GM23338 (cell line): ENCODE measurements around the gene SYT6. TPM values are rescaled to one million over a fixed set of nuclear protein-coding genes. Genes with fewer than 3 reads are reported as not detected.

Source experiments
- EZH2phosphoT487 ChIP-seq: fragments of 200-600 bp; sonication (generic); IDR thresholded peaks from one replicate; pipeline ENCODE4 v1.8.1; 2018; ENCODE audit warnings: antibody characterized with exemption; ENCODE audit not compliant: unreplicated experiment
- JUNB ChIP-seq: IDR thresholded peaks from one replicate; pipeline ENCODE4 v1.6.1; 2016; ENCODE audit warnings: antibody characterized with exemption; ENCODE audit not compliant: unreplicated experiment
- NANOG ChIP-seq: IDR thresholded peaks from 2 replicates; pipeline ENCODE4 v1.6.1; 2016; ENCODE audit warnings: antibody characterized with exemption, borderline replicate concordance
- ZNF331 ChIP-seq: fragments of 250-450 bp; sonication (Bioruptor Pico); IDR thresholded peaks from 2 replicates; pipeline ENCODE4 v1.5.0; 2020; ENCODE audit warnings: low read depth, mild to moderate bottlenecking, moderate library complexity
- polyA plus RNA-seq: library from polyadenylated mRNA; unstranded; fragments of >200 nt; fragmentation: Nextera tagmentation; extraction: Ambion mirVana; gene quantifications from 2 replicates; pipeline ENCODE4 v1.2.1, GENCODE V29; 2016
- total RNA-seq: library from RNA; depleted of rRNA; stranded (reverse); fragments of >200 nt; shearing (Covaris generic); gene quantifications from 2 replicates; pipeline ENCODE4 v1.2.3, GENCODE V29; 2014
- TF ChIP-seq, protein P1 (sequence below): fragments of 250-450 bp; sonication (Bioruptor Pico); IDR thresholded peaks from 2 replicates; pipeline ENCODE4 v1.5.0; 2020; ENCODE audit warnings: mild to moderate bottlenecking, moderate library complexity
- TF ChIP-seq, protein P2 (sequence below), 2 experiments: fragments of 200-600 bp in 1 of 2; sonication (generic) in 1 of 2; conservative IDR thresholded peaks; 2 replicates each; pipeline versions ENCODE4 v1.5.1 to v1.6.1; 2016 to 2017; ENCODE audit warnings: antibody characterized with exemption in 2 of 2, low read depth in 2 of 2, mild to moderate bottlenecking in 2 of 2, moderate library complexity in 1 of 2
- TF ChIP-seq, protein P3 (sequence below): IDR thresholded peaks from one replicate; pipeline ENCODE4 v1.6.1; 2018; ENCODE audit warnings: antibody characterized with exemption; ENCODE audit not compliant: unreplicated experiment

The SYT6 gene
- total and polyA plus RNA-seq, 2 experiments from 2014 or later = 31.2 to 42.6 TPM

DNA sequence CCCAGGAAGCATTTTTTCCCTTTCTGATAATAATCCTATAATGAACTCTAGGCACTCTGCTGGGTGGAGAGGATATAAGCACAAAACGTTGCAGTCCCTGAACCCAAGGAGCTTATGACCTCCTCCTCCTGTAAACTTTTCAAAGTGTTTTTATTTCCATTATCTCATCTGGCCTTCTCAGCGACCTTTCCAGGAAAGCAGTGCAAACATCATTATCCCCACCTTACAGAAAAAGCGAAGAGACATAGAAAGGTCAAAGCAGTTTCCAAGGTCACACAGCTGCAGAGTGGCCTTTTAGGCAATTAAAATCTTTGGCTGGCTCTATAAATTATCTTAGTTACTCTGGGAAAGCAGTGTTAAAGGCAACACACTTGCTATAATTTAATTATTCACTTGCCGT lies 110.6 kb downstream of the SYT6 start (continued):
- TF ChIP-seq, protein P1, sequence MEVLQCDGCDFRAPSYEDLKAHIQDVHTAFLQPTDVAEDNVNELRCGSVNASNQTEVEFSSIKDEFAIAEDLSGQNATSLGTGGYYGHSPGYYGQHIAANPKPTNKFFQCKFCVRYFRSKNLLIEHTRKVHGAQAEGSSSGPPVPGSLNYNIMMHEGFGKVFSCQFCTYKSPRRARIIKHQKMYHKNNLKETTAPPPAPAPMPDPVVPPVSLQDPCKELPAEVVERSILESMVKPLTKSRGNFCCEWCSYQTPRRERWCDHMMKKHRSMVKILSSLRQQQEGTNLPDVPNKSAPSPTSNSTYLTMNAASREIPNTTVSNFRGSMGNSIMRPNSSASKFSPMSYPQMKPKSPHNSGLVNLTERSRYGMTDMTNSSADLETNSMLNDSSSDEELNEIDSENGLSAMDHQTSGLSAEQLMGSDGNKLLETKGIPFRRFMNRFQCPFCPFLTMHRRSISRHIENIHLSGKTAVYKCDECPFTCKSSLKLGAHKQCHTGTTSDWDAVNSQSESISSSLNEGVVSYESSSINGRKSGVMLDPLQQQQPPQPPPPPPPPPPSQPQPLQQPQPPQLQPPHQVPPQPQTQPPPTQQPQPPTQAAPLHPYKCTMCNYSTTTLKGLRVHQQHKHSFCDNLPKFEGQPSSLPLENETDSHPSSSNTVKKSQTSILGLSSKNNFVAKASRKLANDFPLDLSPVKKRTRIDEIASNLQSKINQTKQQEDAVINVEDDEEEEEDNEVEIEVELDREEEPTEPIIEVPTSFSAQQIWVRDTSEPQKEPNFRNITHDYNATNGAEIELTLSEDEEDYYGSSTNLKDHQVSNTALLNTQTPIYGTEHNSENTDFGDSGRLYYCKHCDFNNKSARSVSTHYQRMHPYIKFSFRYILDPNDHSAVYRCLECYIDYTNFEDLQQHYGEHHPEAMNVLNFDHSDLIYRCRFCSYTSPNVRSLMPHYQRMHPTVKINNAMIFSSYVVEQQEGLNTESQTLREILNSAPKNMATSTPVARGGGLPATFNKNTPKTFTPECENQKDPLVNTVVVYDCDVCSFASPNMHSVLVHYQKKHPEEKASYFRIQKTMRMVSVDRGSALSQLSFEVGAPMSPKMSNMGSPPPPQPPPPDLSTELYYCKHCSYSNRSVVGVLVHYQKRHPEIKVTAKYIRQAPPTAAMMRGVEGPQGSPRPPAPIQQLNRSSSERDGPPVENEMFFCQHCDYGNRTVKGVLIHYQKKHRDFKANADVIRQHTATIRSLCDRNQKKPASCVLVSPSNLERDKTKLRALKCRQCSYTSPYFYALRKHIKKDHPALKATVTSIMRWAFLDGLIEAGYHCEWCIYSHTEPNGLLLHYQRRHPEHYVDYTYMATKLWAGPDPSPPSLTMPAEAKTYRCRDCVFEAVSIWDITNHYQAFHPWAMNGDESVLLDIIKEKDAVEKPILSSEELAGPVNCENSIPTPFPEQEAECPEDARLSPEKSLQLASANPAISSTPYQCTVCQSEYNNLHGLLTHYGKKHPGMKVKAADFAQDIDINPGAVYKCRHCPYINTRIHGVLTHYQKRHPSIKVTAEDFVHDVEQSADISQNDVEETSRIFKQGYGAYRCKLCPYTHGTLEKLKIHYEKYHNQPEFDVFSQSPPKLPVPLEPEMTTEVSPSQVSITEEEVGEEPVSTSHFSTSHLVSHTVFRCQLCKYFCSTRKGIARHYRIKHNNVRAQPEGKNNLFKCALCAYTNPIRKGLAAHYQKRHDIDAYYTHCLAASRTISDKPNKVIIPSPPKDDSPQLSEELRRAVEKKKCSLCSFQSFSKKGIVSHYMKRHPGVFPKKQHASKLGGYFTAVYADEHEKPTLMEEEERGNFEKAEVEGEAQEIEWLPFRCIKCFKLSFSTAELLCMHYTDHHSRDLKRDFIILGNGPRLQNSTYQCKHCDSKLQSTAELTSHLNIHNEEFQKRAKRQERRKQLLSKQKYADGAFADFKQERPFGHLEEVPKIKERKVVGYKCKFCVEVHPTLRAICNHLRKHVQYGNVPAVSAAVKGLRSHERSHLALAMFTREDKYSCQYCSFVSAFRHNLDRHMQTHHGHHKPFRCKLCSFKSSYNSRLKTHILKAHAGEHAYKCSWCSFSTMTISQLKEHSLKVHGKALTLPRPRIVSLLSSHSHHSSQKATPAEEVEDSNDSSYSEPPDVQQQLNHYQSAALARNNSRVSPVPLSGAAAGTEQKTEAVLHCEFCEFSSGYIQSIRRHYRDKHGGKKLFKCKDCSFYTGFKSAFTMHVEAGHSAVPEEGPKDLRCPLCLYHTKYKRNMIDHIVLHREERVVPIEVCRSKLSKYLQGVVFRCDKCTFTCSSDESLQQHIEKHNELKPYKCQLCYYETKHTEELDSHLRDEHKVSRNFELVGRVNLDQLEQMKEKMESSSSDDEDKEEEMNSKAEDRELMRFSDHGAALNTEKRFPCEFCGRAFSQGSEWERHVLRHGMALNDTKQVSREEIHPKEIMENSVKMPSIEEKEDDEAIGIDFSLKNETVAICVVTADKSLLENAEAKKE = no peak
- TF ChIP-seq ZNF331 (CRISPR knock-in tag) (no peak), EZH2phosphoT487 (no peak), NANOG (no peak), JUNB (no peak)
- TF ChIP-seq, protein P2, sequence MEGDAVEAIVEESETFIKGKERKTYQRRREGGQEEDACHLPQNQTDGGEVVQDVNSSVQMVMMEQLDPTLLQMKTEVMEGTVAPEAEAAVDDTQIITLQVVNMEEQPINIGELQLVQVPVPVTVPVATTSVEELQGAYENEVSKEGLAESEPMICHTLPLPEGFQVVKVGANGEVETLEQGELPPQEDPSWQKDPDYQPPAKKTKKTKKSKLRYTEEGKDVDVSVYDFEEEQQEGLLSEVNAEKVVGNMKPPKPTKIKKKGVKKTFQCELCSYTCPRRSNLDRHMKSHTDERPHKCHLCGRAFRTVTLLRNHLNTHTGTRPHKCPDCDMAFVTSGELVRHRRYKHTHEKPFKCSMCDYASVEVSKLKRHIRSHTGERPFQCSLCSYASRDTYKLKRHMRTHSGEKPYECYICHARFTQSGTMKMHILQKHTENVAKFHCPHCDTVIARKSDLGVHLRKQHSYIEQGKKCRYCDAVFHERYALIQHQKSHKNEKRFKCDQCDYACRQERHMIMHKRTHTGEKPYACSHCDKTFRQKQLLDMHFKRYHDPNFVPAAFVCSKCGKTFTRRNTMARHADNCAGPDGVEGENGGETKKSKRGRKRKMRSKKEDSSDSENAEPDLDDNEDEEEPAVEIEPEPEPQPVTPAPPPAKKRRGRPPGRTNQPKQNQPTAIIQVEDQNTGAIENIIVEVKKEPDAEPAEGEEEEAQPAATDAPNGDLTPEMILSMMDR (conservative IDR thresholded peaks at IDR 0.05; ENCODE audit: low read depth in 2 of 2) = no peak
- TF ChIP-seq, protein P3, sequence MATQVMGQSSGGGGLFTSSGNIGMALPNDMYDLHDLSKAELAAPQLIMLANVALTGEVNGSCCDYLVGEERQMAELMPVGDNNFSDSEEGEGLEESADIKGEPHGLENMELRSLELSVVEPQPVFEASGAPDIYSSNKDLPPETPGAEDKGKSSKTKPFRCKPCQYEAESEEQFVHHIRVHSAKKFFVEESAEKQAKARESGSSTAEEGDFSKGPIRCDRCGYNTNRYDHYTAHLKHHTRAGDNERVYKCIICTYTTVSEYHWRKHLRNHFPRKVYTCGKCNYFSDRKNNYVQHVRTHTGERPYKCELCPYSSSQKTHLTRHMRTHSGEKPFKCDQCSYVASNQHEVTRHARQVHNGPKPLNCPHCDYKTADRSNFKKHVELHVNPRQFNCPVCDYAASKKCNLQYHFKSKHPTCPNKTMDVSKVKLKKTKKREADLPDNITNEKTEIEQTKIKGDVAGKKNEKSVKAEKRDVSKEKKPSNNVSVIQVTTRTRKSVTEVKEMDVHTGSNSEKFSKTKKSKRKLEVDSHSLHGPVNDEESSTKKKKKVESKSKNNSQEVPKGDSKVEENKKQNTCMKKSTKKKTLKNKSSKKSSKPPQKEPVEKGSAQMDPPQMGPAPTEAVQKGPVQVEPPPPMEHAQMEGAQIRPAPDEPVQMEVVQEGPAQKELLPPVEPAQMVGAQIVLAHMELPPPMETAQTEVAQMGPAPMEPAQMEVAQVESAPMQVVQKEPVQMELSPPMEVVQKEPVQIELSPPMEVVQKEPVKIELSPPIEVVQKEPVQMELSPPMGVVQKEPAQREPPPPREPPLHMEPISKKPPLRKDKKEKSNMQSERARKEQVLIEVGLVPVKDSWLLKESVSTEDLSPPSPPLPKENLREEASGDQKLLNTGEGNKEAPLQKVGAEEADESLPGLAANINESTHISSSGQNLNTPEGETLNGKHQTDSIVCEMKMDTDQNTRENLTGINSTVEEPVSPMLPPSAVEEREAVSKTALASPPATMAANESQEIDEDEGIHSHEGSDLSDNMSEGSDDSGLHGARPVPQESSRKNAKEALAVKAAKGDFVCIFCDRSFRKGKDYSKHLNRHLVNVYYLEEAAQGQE = no peak
